HEK293 (cell line): ENCODE data around the gene C19orf53.

Experiments used
- CTCF ChIA-PET: fragments of 350-600 bp; formaldehyde crosslinking; extraction: SDS; loops from one replicate; lab custom pipeline; 2021; ENCODE audit warnings: antibody characterized with exemption; lab: Yijun Ruan, JAX
- POLR2A ChIA-PET: fragments of 300-600 bp; formaldehyde crosslinking; extraction: SDS; loops from one replicate; lab custom pipeline; 2020; ENCODE audit warnings: antibody characterized with exemption, inconsistent platforms; lab: Yijun Ruan, JAX
- H3K27ac ChIP-seq: fragments of 200-500 bp; sonication (Bioruptor generic); 2 replicates; pipeline ENCODE4 v1.5.1; 2014; ENCODE audit warnings: low read depth, low read length, control low read depth, inconsistent platforms; ENCODE audit errors: extremely low read depth
- H3K36me3 ChIP-seq, 2 experiments: fragments of 200-500 bp in 1 of 2; sonication (Bioruptor generic) in 1 of 2; 1 replicate in 1 of 2; 2 replicates in 1 of 2; pipeline ENCODE4 v1.5.1; 2014 to 2017; ENCODE audit warnings: inconsistent platforms in 2 of 2, low read length in 2 of 2; ENCODE audit not compliant: control insufficient read depth in 2 of 2, insufficient read depth in 1 of 2
- H3K4me1 ChIP-seq: fragments of 200-500 bp; sonication (Bioruptor generic); 2 replicates; pipeline ENCODE4 v1.5.1; 2014; ENCODE audit warnings: mild to moderate bottlenecking, low read length, inconsistent platforms; ENCODE audit not compliant: control insufficient read depth, insufficient read depth
- H3K4me3 ChIP-seq: 2 replicates; pipeline ENCODE4 v1.5.1; 2011; ENCODE audit warnings: low read depth, mild to moderate bottlenecking, control low read depth, low read length, moderate library complexity
- H3K9me3 ChIP-seq: fragments of 200-500 bp; sonication (Bioruptor generic); 2 replicates; pipeline ENCODE4 v1.5.1; 2014; ENCODE audit warnings: low read depth, low read length, inconsistent platforms; ENCODE audit not compliant: control insufficient read depth, insufficient read depth
- GFI1B ChIP-seq: fragments of 450-650 bp; formaldehyde crosslinking; IDR thresholded peaks from 2 replicates; pipeline ENCODE4 v1.5.1; 2016; ENCODE audit warnings: missing biosample characterization, missing genetic modification characterization
- KLF9 ChIP-seq: fragments of 450-650 bp; formaldehyde crosslinking; IDR thresholded peaks from 2 replicates; pipeline ENCODE4 v1.5.1; 2016; ENCODE audit warnings: missing biosample characterization, missing genetic modification characterization, low read depth
- TSHZ1 ChIP-seq: fragments of 450-650 bp; formaldehyde crosslinking; IDR thresholded peaks from 2 replicates; pipeline ENCODE4 v1.5.1; 2016; ENCODE audit warnings: missing biosample characterization, missing genetic modification characterization, borderline replicate concordance
- ZNF248 ChIP-seq: fragments of 450-650 bp; formaldehyde crosslinking; IDR thresholded peaks from 2 replicates; pipeline ENCODE4 v1.5.1; 2017; ENCODE audit warnings: missing biosample characterization, missing genetic modification characterization
- ZNF266 ChIP-seq: fragments of 450-650 bp; formaldehyde crosslinking; IDR thresholded peaks from 2 replicates; pipeline ENCODE4 v1.5.1; 2016; ENCODE audit warnings: missing biosample characterization, missing genetic modification characterization, low read depth
- ZNF366 ChIP-seq: fragments of 450-650 bp; formaldehyde crosslinking; conservative IDR thresholded peaks from 2 replicates; pipeline ENCODE4 v1.5.1; 2016; ENCODE audit warnings: missing biosample characterization, missing genetic modification characterization
- ZNF391 ChIP-seq: fragments of 450-650 bp; formaldehyde crosslinking; IDR thresholded peaks from 2 replicates; pipeline ENCODE4 v1.5.1; 2016; ENCODE audit warnings: low read depth, missing biosample characterization, missing genetic modification characterization, borderline replicate concordance
- ZNF692 ChIP-seq: fragments of 450-650 bp; formaldehyde crosslinking; IDR thresholded peaks from 2 replicates; pipeline ENCODE4 v1.5.1; 2016; ENCODE audit warnings: missing biosample characterization, missing genetic modification characterization
- TF ChIP-seq, protein P1 (sequence below): fragments of 450-650 bp; formaldehyde crosslinking; IDR thresholded peaks from 2 replicates; pipeline ENCODE4 v1.5.1; 2016; ENCODE audit warnings: missing biosample characterization, missing genetic modification characterization, low read depth
- TF ChIP-seq, protein P2 (sequence below): fragments of 450-650 bp; formaldehyde crosslinking; IDR thresholded peaks from 2 replicates; pipeline ENCODE4 v1.5.1; 2016; ENCODE audit warnings: missing biosample characterization, missing genetic modification characterization

The C19orf53 gene

DNA sequence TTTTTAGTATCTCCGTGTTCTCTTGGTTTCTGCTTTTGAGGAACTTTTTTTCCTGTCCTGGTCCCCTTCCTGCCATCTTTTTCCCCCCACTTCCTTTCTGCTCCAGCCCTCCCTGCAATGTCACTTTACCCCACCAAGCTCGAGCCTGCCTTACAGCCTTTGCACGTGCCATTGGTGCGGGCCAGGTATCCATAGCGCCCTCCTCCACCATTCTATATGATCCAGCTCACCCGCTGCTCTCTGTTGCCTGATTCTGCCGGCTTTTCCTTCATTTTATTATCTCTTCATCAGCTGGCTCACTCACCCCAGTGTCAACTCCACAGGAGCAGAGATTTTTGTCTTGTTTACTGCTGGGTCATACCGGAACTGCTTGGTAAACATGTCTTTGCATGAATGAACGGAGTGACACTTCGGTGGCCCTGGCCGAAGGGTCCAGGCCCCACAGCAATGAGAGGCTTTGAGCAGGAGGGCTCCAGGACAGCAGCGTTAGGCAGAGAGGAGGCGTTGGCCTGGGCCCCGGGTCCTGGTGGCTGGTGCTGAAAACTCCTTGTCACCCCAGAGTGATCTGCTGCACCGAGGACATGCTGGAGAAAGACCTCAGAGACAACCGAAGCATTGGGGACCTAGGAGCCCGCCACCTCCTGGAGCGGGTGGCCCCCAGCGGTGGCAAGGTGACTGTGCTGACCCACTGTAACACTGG is 8.7 kb upstream of the C19orf53 start (continued):
- TF ChIP-seq ZNF692 (tag by site-specific recombination) (0 out of 2 replicates have a peak, but pooled peaks have one; percentile 11), GFI1B (tag by site-specific recombination) (no peak), ZNF366 (peak; percentile 68)
- TF ChIP-seq, protein P1, sequence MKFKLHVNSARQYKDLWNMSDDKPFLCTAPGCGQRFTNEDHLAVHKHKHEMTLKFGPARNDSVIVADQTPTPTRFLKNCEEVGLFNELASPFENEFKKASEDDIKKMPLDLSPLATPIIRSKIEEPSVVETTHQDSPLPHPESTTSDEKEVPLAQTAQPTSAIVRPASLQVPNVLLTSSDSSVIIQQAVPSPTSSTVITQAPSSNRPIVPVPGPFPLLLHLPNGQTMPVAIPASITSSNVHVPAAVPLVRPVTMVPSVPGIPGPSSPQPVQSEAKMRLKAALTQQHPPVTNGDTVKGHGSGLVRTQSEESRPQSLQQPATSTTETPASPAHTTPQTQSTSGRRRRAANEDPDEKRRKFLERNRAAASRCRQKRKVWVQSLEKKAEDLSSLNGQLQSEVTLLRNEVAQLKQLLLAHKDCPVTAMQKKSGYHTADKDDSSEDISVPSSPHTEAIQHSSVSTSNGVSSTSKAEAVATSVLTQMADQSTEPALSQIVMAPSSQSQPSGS: no peak
- TF ChIP-seq, protein P2, sequence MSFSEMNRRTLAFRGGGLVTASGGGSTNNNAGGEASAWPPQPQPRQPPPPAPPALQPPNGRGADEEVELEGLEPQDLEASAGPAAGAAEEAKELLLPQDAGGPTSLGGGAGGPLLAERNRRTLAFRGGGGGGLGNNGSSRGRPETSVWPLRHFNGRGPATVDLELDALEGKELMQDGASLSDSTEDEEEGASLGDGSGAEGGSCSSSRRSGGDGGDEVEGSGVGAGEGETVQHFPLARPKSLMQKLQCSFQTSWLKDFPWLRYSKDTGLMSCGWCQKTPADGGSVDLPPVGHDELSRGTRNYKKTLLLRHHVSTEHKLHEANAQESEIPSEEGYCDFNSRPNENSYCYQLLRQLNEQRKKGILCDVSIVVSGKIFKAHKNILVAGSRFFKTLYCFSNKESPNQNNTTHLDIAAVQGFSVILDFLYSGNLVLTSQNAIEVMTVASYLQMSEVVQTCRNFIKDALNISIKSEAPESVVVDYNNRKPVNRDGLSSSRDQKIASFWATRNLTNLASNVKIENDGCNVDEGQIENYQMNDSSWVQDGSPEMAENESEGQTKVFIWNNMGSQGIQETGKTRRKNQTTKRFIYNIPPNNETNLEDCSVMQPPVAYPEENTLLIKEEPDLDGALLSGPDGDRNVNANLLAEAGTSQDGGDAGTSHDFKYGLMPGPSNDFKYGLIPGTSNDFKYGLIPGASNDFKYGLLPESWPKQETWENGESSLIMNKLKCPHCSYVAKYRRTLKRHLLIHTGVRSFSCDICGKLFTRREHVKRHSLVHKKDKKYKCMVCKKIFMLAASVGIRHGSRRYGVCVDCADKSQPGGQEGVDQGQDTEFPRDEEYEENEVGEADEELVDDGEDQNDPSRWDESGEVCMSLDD (tag by site-specific recombination): 0 out of 2 replicates have a peak, but pooled peaks have one; percentile 7

GRCh38 chr19:13766095-13766481 is 8.2 kb upstream of the C19orf53 start:
- ChIA-PET POLR2A (interaction anchor here (1.3 to 2.1 kb wide), 2 partner anchors 8 to 11 kb away, joined by 5 to 30 read pairs; partner anchors contain the start of gene C19orf53), CTCF (interaction anchor here (0.6 to 0.9 kb wide), 2 partner anchors 722 to 801 kb away, joined by 3 read pairs; no protein-coding TSS in a partner anchor)
- no peak overlapping the region for H3K27ac ChIP-seq

DNA sequence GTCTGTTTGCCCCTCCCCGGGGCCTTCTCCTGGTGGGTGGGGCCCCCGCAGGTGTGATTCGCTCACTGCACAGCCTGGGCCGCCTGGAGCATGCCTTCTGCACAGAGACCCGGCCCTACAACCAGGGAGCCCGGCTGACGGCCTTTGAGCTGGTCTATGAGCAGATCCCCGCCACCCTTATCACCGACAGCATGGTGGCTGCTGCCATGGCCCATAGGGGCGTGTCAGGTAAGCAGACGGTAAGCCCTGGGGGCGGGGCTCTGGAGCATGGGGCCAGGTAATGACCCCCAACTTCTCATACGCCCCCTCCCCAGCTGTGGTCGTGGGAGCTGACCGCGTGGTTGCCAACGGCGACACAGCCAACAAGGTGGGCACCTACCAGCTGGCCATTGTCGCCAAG is 5.7 kb upstream of the C19orf53 start:
- Histone ChIP-seq H3K4me1 (no peaks in the 10 kb centered on the region), H3K36me3 (peaks cover 24 to 58% of the 10 kb centered on the region in 2 experiments; a peak in 2 of 3 replicates), H3K27ac (no peak overlapping the region), H3K9me3 (no peaks in the 10 kb centered on the region), H3K4me3 (no peak overlapping the region)
- ChIA-PET POLR2A (no interaction called here), CTCF (interaction anchor here (0.7 kb wide), 1 partner anchor 273 kb away, joined by 3 read pairs; no protein-coding TSS in a partner anchor)
- 0 out of 2 replicates have a peak, but pooled peaks have one; percentile 34 for TF ChIP-seq KLF9
- TF ChIP-seq ZNF248: no peak

More at GRCh38 chr19:13766095-13766481, 8.2 kb upstream of the C19orf53 start:
- TF ChIP-seq TSHZ1 (tag by site-specific recombination) (no peak), ZNF266 (tag by site-specific recombination) (no peak), ZNF391 (no peak)
- Histone ChIP-seq H3K36me3 (peaks cover 29 to 65% of the 10 kb centered on the region in 2 experiments; a peak in 2 of 3 replicates), H3K4me1 (no peaks in the 10 kb centered on the region), H3K9me3 (no peaks in the 10 kb centered on the region), H3K4me3 (no peak overlapping the region)
